GM19193 (cell line): ENCODE data around the gene OPTN.

Experiments
- POLR2A ChIP-seq: IDR thresholded peaks from 4 replicates; pipeline ENCODE4 v1.6.1; 2011; ENCODE audit not compliant: insufficient read depth, insufficient read length; ENCODE audit errors: extremely low read depth

Gene OPTN

DNA sequence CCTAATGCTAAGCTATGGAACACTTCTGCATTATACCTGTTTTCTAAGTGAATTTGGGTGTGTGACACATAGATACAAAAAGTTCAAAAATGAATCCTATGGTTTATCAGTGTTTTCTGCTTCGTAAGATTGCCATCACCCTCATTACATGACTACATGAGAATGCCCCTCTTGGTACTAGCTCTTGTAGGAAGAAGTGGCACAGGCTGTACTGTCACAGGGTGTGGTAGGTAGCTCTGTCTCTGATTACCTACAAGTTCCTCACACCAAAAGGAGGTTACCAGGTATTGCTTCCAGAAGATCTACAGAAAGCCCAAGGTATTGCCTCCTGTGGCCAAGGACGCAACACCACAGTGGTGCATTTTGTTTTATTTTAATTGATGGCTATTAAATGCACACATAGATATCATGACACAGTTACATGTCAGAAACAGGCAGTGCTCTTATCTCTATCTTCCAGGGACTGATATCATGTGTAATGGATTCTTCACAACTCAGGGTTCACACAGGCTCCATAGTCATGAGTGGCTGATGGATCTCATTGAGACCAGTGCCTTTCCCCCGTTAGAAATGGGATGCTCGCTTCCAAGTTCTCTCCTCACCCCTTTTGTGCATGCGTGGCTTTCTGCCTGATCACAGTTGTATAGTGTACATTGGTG, 6.6 kb downstream of the OPTN start:
- TF ChIP-seq POLR2A: no peak

DNA sequence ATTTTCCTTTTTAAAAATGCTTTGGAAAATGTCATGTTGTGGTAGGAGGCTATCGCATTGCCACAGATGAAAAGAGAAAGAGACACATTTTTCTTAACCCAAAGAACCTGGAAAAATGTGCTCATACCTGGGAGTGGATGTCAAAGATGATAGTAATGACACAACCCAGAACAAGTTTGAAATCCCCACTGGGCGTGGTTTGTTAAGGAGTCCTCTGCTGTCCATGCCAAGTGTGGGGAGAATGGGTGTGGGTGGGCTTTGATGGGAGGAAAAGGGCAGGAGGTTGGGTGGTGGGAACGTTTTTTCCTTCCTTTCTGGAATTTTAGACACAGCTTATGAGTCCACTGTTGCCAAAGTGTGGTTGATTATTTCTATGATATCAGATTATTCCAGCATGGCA, 10.9 kb downstream of the OPTN start:
- TF ChIP-seq POLR2A: no peak

DNA sequence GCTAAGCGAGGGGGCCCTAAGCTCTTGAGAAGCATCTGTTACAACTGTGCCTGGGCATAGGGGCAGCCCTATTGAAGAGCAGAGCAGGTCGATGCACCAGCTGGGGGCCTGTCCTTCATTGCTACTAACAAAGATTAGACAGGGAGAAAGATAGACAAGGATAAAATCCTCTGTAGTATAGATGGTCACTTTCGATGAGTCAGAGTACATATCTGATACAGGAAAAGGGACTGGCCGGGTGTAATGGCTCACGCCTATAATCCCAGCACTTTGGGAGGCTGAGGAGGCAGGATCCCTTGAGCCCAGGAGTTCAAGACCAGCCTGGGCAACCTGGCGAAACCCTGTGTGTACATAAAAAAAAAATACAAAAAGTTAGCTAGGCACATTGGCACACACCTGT, 13.6 kb downstream of the OPTN start:
- TF ChIP-seq POLR2A: no peak

DNA sequence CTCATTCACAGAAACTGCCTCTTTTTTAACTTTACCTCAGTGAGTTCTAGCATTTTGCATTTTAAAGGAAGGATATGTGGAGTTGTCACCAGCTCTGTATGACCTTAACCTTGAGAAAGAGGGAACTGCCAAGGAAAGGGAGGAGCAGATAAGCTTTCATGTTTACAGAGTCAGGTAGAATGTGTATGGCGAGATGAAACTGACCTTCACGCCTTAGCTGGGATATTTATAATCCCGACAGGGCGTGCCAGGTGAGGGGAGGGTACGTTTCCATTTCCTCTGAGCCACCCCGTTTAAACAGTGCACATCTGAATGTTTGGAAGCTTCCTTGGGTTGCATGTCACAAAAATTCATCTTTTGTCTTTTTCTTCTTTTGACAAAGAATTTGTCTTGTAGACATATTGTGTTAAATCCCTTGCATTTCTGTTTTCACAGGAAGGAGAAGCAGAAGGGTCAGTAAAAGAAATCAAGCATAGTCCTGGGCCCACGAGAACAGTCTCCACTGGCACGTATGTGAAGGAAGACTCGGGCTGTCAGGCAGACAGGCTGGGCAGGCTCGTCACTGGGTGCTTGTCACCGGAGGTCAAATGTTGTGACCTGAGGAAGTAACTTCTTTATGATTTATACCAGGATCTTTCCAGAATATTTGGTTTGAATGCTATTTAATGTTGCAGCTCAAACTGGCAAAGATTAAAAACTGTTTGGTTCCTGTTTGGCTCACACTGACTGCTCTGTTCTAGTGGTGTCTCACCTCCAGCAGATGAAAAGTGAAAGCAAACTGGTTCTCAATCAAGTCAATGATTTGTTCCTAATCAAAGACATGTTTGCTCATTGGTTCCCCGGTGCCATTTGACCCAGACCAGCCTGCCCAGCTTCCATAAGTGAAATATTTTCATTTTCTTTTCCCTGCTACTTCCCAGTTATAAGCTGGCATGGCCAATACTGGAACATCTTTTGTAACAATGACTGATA, 16.2 kb downstream of the OPTN start:
- no peak for TF ChIP-seq POLR2A

DNA sequence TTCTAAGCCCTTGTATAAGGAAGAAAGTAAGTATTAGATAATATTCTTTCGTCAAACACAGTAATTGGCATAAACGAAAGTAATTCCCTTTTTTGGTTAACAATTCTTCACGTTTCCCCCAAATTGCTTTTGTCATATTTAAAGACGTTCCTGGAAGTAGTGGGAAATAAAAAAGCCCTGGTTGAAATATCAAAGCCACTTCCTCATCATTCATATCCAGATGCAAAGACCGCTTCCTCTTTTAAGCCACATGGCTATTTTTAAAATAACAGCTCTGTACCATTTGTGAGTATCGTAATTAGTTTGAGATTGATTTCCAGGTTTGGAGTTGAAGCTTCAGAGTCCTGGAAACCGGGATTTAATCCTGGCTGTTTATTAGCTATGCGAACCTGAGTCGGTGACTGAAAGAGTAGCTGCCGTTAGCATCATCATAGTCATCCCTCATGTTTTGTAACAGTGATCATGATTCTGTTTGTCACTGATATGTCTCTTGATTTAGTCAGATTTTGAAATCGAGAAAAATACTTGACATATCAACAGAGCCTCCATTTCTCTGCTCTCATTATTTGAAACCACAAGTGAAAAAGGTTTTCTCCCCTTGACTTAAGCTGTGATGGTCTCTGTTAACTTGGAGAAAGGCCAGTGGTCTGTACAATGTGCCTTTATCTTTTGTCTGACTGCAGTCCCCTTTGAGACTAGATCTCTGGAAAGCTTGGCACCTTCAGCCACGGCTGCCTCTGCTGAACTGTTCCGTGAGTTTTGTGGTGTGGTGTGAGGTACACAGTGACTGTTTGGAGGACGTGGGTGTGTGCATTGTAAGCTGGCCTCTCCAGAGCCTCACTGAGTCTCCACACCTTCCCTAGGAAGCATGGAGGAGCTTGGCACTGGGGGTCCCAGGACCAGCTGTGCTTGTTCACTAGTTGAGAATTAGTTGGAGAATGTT, 18.1 kb downstream of the OPTN start:
- TF ChIP-seq POLR2A: no peak

DNA sequence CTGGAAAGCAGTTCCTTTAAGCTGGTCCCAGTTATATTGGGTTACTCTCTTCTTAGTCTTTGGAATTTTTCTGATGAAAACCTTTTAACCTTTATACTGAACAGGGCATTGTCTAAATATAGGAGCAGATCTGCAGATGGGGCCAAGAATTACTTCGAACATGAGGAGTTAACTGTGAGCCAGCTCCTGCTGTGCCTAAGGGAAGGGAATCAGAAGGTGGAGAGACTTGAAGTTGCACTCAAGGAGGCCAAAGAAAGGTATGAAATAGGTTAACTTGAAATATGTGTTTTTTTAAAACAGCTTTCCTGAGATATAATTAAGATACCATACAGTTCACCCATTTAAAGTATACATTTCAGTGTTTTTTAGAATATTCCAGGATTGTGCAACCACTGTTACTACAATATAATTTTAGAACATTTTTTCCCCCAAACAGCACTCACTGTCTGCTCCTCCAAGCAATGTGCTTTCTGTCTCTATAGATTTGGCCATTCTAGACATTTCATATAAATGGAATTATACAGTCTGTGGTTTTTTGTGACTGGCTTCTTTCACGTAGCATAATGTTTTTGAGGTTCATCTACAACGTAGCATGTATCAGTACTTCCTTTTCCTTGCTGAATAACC, 18.9 kb downstream of the OPTN start:
- TF ChIP-seq POLR2A: no peak

DNA sequence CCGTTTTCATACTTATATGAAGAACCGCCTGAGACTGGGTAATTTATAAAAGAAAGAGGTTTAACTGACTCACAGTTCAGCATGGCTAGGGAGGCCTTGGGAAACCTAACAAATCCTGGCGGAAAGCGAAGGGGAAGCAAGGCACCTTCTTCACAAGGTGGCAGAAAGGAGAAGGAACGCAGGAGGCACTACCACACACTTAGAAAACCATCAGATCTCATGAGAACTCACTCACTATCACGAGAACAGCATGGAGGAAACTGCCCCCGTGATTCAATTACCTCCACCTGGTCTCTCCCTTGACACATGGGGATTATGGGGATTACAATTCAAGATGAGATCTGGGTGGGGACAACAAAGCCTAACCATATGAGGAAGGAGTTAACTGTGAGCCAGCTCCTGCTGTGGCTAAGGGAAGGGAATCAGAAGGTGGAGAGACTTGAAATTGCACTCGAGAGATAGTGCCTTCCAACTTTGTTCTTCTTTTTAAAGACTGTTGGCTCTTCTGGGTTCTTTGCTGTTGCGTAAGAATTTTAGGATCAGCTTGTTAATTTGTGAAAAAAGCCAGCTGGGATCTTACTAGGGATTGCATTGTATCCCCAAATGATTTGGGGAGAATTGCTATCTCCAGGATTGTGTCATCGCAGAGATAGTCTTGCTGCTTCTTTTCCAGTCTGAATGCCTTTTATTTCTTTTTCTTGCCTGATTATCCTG, 21.0 kb downstream of the OPTN start:
- no peak for TF ChIP-seq POLR2A

DNA sequence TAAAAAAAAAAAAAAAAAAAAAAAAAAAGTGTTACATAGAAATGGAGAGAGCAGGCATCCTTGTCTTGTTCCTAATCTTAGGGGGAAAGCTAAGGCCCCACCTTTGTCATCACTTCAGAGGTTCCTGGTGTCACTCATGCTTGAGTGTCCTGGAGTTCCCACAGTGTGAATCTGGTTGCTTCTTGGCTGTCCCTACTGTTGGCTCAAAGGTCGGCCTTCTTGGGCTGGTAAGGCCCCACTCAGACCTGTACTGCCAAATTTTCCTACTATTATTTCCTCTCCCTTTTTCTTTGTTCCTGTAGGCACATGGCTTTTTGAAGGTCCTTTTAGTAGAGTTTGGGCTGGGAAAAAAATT, 21.5 kb downstream of the OPTN start:
- no peak for TF ChIP-seq POLR2A

DNA sequence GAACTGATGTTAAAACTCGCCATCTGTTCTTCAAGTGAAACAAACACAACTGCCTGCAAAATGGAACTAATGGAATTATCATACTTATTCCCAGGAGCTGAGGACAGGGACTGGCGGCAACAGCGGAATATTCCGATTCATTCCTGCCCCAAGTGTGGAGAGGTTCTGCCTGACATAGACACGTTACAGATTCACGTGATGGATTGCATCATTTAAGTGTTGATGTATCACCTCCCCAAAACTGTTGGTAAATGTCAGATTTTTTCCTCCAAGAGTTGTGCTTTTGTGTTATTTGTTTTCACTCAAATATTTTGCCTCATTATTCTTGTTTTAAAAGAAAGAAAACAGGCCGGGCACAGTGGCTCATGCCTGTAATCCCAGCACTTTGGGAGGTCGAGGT, 36.7 kb downstream of the OPTN start:
- TF ChIP-seq POLR2A: no peak

DNA sequence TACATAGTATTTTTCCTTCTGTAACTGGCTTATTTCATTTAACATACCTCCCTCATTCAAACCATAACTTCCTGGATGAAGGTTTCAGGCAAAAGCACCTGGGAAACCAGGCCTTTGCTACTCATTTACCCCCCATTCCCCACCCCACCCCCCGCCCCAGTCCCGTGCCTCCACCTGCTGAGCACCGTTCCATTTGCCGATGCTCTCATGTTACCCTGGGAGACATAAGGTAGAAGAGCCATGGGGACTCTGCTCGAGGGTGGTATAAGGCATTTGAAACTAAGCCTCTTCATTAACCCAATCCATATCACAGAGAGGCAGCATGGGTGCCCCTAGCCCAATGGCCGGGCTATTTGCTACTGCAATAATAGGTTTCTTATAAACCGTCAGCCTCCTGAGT, 39.2 kb downstream of the OPTN start:
- no peak for TF ChIP-seq POLR2A

DNA sequence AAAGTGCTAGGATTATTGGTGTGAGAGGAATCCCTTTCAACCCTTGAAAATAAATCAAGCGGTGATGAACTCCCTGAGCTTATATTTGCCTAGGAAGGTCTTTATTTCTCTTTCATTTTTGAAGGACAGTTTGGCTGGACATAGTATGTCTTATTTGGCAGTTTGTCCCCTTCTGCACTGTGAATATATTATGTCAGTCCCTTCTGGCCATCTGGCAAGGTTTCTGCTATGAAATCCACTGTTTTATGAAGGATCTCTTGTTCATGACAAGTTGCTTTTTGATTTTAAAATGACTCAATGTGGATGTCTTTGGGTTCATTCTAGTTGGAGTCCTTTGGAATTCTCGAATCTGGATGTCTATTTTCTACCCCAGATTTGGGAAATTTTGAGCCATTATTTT, 39.7 kb downstream of the OPTN start:
- no peak for TF ChIP-seq POLR2A

DNA sequence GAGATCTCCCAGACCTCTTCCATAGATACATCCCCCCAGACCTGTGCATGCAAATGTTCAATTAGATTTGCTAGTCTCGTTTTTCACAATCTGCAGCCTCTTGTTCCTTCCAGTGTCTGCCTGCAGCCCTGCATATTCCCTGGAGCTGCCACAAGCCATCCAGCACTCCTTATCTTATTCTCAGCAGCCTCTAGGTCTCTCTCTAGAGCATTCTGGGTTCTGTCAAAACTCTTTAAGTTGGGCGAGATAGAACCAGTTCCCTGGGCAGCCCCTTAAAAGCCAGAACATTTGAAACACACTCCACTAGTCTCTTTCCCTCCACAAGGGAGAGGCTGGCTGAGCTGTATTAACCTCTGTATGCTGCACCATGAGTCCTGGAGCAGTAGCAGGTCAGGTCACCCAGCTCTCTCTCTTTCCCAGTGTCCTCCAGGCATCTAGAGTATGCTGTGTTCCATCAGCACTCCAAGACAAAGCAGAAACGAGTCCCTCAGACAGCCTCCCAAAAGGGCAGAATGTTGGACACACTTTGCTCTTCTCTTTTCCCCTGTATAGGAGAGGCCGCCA, 40.7 kb downstream of the OPTN start:
- TF ChIP-seq POLR2A: no peak

DNA sequence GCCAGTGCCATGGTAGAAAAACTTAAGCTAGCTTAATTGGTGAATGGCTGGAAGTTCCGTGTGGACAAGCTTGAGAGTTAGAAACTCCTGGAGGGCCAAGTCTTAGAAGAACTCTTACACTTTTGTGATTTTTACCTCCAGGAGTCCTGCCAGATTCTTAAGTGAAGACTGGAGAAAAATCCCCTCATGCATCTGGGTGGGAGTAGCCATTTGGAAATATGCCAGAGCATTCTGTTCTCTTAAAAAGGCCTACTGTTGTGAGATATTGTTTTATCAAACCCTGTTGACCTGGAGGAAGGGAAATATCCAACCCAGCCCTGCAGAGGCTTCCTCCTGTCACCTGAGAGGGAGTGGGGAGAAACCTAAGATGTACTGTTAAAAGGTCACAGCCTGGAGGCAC, 43.8 kb downstream of the OPTN start:
- TF ChIP-seq POLR2A: no peak

DNA sequence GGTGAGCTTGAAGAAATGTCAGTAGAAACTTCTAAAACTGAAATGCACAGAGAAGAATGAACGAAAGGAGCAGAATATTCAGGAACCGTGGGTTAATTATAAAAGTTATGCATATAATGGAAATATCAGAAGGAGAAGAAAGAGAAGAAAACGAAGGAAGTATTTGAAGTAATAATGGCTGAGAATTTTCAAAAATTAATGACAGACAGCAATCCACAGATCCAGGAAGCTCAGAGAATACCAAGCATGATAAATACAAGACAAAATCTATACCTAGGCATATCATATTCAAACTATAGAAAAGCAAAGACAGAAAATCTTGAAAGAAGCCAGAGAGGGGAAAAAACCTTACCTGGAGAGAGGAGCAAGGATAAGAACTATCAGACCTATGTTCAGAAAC, 44.9 kb downstream of the OPTN start:
- TF ChIP-seq POLR2A: no peak
